Measurements from ENCODE around the gene TRIO. TPM values are rescaled to one million over a fixed set of nuclear protein-coding genes. Genes with fewer than 3 reads are reported as not detected.

Gene TRIO
- total and polyA plus RNA-seq, 10 of the 15 experiments (the other 5 are each of a cell fraction or from before 2014, with no cell fraction given): 5.1 to 96.4 (median 44.6) TPM

GRCh38 chr5:14231890-14232289, 88.7 kb downstream of the TRIO start:
- no peak for FAIRE-seq
- Histone ChIP-seq H3K4me3 (no peak overlapping the region), H3K4me2 (ENCODE audit: control insufficient read depth, insufficient read depth) (no peak overlapping the region), H2AFZ (ENCODE audit: control insufficient read depth, low read depth, low read length) (no peak overlapping the region), H3K9me3 (replicated peaks; ENCODE audit: control insufficient read depth, insufficient read depth, low read length) (no peaks in the 10 kb centered on the region; the same call in 2 of the 3 replicates), H4K20me1 (ENCODE audit: control insufficient read depth, insufficient read depth) (no peaks in the 10 kb centered on the region; the same call in 1 of the 2 replicates), H3K4me1 (ENCODE audit: control insufficient read depth, insufficient read depth, low read length) (peaks cover 22% of the 10 kb centered on the region; the same call in 1 of the 2 replicates), H3K27me3 (replicated peaks in 1 of 2; ENCODE audit: control insufficient read depth in 2 of 2, insufficient read depth in 2 of 2, low read length in 1 of 2) (no peaks in the 10 kb centered on the region), H3K9ac (ENCODE audit: control insufficient read depth, insufficient read depth, low read length) (no peak overlapping the region), H3K36me3 (ENCODE audit: control insufficient read depth in 2 of 2, insufficient read depth in 2 of 2, low read length in 1 of 2) (no peaks in the 10 kb centered on the region; a peak in 2 of 4 replicates), H3K27ac (ENCODE audit: control insufficient read depth, insufficient read depth) (no peak overlapping the region), H3K79me2 (ENCODE audit: control insufficient read depth, insufficient read depth, low read length) (peaks cover 74% of the 10 kb centered on the region)
- DNase-seq (ENCODE audit: low read depth, low spot score): no peak
- intact Hi-C loops (cut with micrococcal nuclease; ENCODE audit: unreplicated experiment) (no loop called here), in situ Hi-C loops (cut with MboI) (no loop called here)
- ChIA-PET RAD21 (ENCODE audit: unreplicated experiment) (interaction anchor here (1.1 to 1.7 kb wide), 2 partner anchors 18 to 27 kb away, joined by 3 to 4 read pairs; no protein-coding TSS in a partner anchor), CTCF (interaction anchor here (0.8 to 3.1 kb wide), 5 partner anchors 12 to 124 kb away, joined by 3 to 20 read pairs (median 3); no protein-coding TSS in a partner anchor), SMC1A (ENCODE audit: uncharacterized antibody, unreplicated experiment) (interaction anchor here (1.3 to 3.1 kb wide), 7 partner anchors 10 to 38 kb away, joined by 3 to 14 read pairs (median 4); no protein-coding TSS in a partner anchor), POLR2A (interaction anchor here (0.8 to 1.3 kb wide), 2 partner anchors 11 to 26 kb away, joined by 3 read pairs; no protein-coding TSS in a partner anchor)
- no TSS peak for BruUV-seq (replicated peaks)
- ATAC-seq: no peak
- 85% methylated on average over 4 of the region's 4 CpGs for WGBS (ENCODE audit: insufficient coverage, insufficient replicate concordance, low lambda C conversion rate, missing lambda C conversion rate)
- TF ChIP-seq SMAD5 (IDR thresholded peaks at IDR 0.05; ENCODE audit: low read depth) (no peak), EP300 (IDR thresholded peaks at IDR 0.05; ENCODE audit: borderline replicate concordance in 1 of 2, control insufficient read depth in 1 of 2, low read depth in 2 of 2, low read length in 2 of 2) (no peak), REST (IDR thresholded peaks at IDR 0.05; ENCODE audit: low read depth, low read length) (no peak), PKNOX1 (IDR thresholded peaks at IDR 0.05) (no peak), MEF2B (IDR thresholded peaks at IDR 0.05; ENCODE audit: partially characterized antibody, poor library complexity, severe bottlenecking) (no peak), ELK1 (IDR thresholded peaks at IDR 0.05; ENCODE audit: low read depth, low read length) (no peak), RUNX3 (IDR thresholded peaks at IDR 0.05; ENCODE audit: low read length) (no peak), RBBP5 (conservative IDR thresholded peaks at IDR 0.05) (no peak), CHD1 (IDR thresholded peaks at IDR 0.05; ENCODE audit: low read depth, low read length) (no peak), NFIC (IDR thresholded peaks at IDR 0.05; ENCODE audit: low read depth, low read length) (no peak), SMAD1 (IDR thresholded peaks at IDR 0.05; ENCODE audit: low read depth, partially characterized antibody) (no peak), PRDM15 (CRISPR knock-in tag; IDR thresholded peaks at IDR 0.05) (no peak), HDGF (IDR thresholded peaks at IDR 0.05) (no peak), JUND (IDR thresholded peaks at IDR 0.05; ENCODE audit: low read depth, low read length) (no peak), ZNF207 (IDR thresholded peaks at IDR 0.05; ENCODE audit: borderline replicate concordance) (no peak)
